Activated T-helper 2 cell treated with anti-CD3 and anti-CD28 coated beads, Interferon-gamma antibody, Interleukin-2, Interleukin-4, amounts not matched to agents 10 μg/mL and 5 μg/mL and 100 μg/mL, durations not matched to agents 14 hours and 24 hours and 36 hours (primary cell): ENCODE measurements around the gene AUTS2. TPM values are rescaled to one million over a fixed set of nuclear protein-coding genes. Genes with fewer than 3 reads are reported as not detected.

ENCODE experiments used
- DNase-seq: peaks from one replicate; pipeline ENCODE4 v3.0.0; 2021; ENCODE audit warnings: low spot score
- H3K27ac Mint-ChIP-seq: one replicate; pipeline ENCODE4 v1.8.0; 2021; ENCODE audit warnings: mixed read lengths
- H3K27me3 Mint-ChIP-seq: one replicate; pipeline ENCODE4 v1.8.0; 2021; ENCODE audit warnings: low read depth, mixed read lengths
- H3K36me3 Mint-ChIP-seq: one replicate; pipeline ENCODE4 v1.8.0; 2021; ENCODE audit warnings: low read depth, mixed read lengths
- H3K4me1 Mint-ChIP-seq: one replicate; pipeline ENCODE4 v1.8.0; 2021; ENCODE audit warnings: low read depth, mixed read lengths
- H3K4me3 Mint-ChIP-seq: one replicate; pipeline ENCODE4 v1.8.0; 2021; ENCODE audit warnings: low read depth, mild to moderate bottlenecking, moderate library complexity, mixed read lengths
- H3K9me3 Mint-ChIP-seq: one replicate; pipeline ENCODE4 v1.8.0; 2021; ENCODE audit warnings: mixed read lengths
- intact Hi-C: fragments of 100-400 bp; cut with micrococcal nuclease; formaldehyde crosslinking; loops from one replicate; pipeline ENCODE4 v1.15.1; 2023
- total RNA-seq: library from RNA; stranded (reverse); gene quantifications from 2 replicates; pipeline ENCODE4 v1.2.3, GENCODE V29; 2022

AUTS2 gene
- total RNA-seq, 1 donor from 2014 or later = 1.1 TPM

DNA sequence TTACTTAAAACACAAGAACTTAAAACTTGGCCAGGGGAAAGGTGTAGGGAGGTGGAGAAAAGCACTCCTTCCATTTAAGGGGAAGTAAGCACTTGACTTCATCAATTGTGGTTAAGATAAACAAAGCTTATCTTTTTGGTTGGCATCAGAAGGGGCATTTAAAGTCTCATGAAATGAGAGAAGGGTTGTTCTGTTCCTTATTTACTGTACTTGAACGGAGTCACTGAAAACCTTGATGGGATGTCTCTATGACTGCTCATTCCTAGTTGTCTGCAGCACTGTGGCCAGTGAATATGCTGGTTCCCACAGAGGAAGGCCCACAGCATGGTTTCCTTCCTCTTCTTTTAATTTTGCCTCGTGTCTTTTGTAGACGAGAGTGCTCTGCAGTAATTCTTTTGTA is 229.3 kb downstream of the AUTS2 start:
- intact Hi-C loops = no loop called here
- peaks cover 5% of the 10 kb centered on the region for H3K4me1 Mint-ChIP-seq
- no peaks in the 10 kb centered on the region for H3K9me3 Mint-ChIP-seq
- DNase-seq = no peak
- no peak overlapping the region for H3K4me3 Mint-ChIP-seq
- peaks cover 7% of the 10 kb centered on the region for H3K27me3 Mint-ChIP-seq
- no peaks in the 10 kb centered on the region for H3K36me3 Mint-ChIP-seq
- no peak overlapping the region for H3K27ac Mint-ChIP-seq

DNA sequence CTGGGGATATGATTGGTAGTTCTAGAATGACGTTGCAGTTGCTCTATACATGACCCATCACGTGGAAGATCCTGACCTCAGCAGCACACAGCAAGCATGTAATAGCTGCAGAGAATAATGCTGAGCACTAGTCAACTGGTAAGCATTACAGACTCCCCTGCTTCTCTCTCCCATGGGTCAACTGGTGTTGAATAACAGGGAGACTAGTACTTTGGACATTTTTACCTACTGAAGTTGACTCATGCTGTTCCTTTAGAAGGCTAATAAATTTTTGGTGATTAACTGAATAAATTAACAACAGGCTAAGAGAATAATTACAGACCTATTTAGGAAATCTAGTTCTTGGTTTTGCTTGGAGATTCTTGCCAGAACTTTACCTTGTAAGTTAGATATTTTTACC is 234.1 kb downstream of the AUTS2 start:
- no peaks in the 10 kb centered on the region for H3K4me1 Mint-ChIP-seq
- no peak for DNase-seq
- peaks cover 2% of the 10 kb centered on the region for H3K27me3 Mint-ChIP-seq
- no peaks in the 10 kb centered on the region for H3K9me3 Mint-ChIP-seq
- intact Hi-C loops = no loop called here
- H3K27ac Mint-ChIP-seq = no peak overlapping the region
- H3K36me3 Mint-ChIP-seq = no peaks in the 10 kb centered on the region
- no peak overlapping the region for H3K4me3 Mint-ChIP-seq

DNA sequence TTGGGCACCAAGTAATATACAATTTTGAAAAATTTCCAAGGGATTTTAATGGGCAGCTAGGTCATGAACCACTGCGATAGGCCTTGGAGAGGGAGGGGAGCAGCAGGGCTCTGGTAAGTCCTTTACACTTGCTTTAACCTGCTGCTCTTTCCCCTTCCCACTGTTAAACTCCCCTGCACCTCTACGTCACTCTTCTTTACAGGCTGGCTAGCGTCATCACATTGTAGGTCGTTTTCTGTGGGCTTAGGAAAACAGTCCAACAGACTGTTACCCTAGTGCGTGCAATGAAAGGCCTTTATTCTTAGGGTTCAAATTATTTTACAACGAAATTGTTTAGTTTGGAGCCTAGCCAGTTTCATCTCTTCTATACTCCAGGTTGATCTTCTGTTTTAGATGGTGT is 235.7 kb downstream of the AUTS2 start:
- no peak for DNase-seq
- H3K27me3 Mint-ChIP-seq = no peaks in the 10 kb centered on the region
- no peaks in the 10 kb centered on the region for H3K4me1 Mint-ChIP-seq
- no peaks in the 10 kb centered on the region for H3K9me3 Mint-ChIP-seq
- H3K27ac Mint-ChIP-seq = no peak overlapping the region
- no peak overlapping the region for H3K4me3 Mint-ChIP-seq
- H3K36me3 Mint-ChIP-seq = no peaks in the 10 kb centered on the region
- intact Hi-C loops = no loop called here

DNA sequence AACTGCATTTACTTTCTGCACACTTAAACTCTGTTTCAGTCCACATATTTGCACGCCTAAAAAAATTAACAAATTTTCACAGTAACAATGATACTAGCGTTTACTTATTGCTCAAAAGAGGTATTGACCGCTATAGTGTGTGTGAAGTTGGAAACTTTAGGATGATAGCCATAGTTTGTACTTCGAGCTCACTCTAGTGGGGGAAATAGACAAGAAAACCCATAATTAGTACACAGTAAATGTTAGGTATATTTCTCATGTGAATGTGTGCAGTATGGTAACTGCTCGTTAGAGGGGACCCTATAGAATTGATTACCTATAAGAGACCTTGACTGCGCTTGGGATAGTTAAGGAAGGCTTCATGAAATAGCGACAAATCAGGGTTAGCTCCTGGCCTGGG is 238.4 kb downstream of the AUTS2 start:
- intact Hi-C loops = no loop called here
- no peak overlapping the region for H3K27ac Mint-ChIP-seq
- no peaks in the 10 kb centered on the region for H3K4me1 Mint-ChIP-seq

DNA sequence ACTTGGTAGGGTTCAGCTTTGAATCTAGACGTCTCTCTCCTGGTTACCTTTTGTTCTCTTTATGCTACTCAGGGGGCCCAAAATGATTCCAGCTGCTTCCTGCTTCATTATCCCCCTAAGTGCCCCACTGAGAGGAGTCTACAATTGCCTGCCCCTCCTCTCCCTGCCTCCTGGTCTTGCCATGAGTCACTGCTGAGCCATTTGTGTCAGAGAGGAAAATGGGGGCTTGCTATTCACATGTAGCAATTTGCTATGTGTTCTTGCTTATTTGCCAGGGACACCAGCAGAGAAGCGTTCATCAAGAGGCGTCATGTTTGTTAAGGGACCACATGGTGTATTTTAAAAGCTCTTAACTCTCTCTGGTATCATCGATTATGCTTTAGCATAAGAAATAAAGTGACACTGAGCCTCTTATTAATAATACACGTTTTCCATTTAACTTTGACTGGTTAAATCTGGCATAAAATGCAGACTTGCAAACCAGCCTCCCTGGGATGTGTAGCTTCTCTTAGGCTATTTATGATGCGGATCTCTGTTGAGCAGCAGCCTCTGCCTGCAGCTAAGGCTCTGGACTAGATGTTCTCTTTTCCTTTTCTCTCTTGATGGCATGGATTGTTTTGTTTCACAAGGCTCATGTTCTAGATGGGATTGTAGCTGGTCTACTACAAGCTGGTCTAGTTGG is 239.3 kb downstream of the AUTS2 start:
- no peak overlapping the region for H3K4me3 Mint-ChIP-seq
- intact Hi-C loops = no loop called here
- H3K4me1 Mint-ChIP-seq = no peaks in the 10 kb centered on the region
- DNase-seq = no peak
- peaks cover 2% of the 10 kb centered on the region for H3K27me3 Mint-ChIP-seq
- no peak overlapping the region for H3K27ac Mint-ChIP-seq
- H3K36me3 Mint-ChIP-seq = no peaks in the 10 kb centered on the region
- H3K9me3 Mint-ChIP-seq = no peaks in the 10 kb centered on the region

More for the DNA sequence above, 238.4 kb downstream of the AUTS2 start:
- Mint-ChIP-seq H3K27me3 (peaks cover 2% of the 10 kb centered on the region), H3K36me3 (no peaks in the 10 kb centered on the region), H3K9me3 (no peaks in the 10 kb centered on the region), H3K4me3 (no peak overlapping the region)
- no peak for DNase-seq

DNA sequence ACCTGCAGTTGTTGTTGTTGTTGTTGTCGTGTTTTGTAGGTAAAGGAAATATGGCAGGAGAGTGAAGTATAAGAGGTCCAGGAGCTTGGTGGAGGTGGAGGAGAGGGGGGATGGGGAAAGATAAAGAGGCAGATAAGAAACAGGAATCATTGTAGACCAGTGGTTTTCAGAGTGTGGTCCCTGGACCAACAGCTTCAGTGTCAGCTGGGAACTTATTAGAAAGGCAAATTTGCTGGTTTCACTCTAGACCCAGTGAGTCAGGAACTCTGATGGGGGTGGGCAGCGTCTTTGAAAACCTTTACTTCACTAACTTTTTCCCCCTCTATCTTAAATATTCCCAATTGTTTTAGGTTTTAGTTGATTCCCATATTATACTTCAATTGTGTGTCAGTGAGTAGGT is 241.5 kb downstream of the AUTS2 start:
- H3K4me1 Mint-ChIP-seq = no peaks in the 10 kb centered on the region
- H3K4me3 Mint-ChIP-seq = no peak overlapping the region
- no peaks in the 10 kb centered on the region for H3K36me3 Mint-ChIP-seq
- no peak overlapping the region for H3K27ac Mint-ChIP-seq
- no peak for DNase-seq
- H3K27me3 Mint-ChIP-seq = peaks cover 2% of the 10 kb centered on the region
- H3K9me3 Mint-ChIP-seq = no peaks in the 10 kb centered on the region
- intact Hi-C loops = no loop called here

DNA sequence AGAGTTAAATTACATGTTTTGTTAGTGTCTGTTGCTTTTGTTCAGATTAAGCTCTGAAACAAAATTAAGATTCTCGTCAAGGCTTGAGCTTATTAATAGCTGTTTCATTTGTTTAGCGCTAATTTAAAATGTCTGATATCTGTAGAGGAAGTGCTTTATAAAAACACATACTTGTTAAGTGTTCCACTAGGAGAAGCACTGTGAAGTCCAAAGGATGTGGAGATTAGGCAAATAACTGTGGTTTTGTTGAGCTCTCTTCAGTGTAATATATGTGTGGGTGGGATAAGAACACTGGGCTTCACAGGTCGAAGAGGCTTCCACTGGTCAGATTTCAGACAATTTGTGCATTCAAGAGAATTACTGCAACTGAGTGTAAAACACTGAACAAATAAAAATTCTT is 242.0 kb downstream of the AUTS2 start:
- no peaks in the 10 kb centered on the region for H3K9me3 Mint-ChIP-seq
- no peak overlapping the region for H3K27ac Mint-ChIP-seq
- peaks cover 2% of the 10 kb centered on the region for H3K27me3 Mint-ChIP-seq
- no peak overlapping the region for H3K4me3 Mint-ChIP-seq
- intact Hi-C loops = no loop called here
- H3K4me1 Mint-ChIP-seq = no peaks in the 10 kb centered on the region
- DNase-seq = no peak
- no peaks in the 10 kb centered on the region for H3K36me3 Mint-ChIP-seq

DNA sequence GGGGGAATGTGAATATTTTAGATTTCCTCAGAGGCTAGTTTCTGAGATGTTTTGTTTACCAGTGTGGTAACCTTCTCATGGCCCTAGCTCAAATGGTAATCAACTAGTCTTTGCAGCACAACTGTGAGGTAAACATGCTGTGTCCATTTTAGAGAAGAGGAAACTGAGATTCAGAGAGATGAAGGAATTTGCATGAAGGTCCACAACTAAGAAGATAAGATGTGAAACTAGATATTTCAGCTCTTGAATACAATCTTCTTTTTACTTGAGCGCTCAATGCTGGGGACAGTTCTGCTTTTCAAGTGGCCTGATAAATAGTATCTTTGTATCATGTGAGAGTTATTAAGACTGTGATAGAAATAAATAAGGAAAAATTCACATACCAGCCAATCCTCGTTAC is 245.4 kb downstream of the AUTS2 start:
- Mint-ChIP-seq H3K4me1 (no peaks in the 10 kb centered on the region), H3K27ac (no peak overlapping the region), H3K36me3 (no peaks in the 10 kb centered on the region), H3K9me3 (no peaks in the 10 kb centered on the region), H3K4me3 (no peak overlapping the region), H3K27me3 (peaks cover 2% of the 10 kb centered on the region)
- no peak for DNase-seq
- intact Hi-C loops = no loop called here

DNA sequence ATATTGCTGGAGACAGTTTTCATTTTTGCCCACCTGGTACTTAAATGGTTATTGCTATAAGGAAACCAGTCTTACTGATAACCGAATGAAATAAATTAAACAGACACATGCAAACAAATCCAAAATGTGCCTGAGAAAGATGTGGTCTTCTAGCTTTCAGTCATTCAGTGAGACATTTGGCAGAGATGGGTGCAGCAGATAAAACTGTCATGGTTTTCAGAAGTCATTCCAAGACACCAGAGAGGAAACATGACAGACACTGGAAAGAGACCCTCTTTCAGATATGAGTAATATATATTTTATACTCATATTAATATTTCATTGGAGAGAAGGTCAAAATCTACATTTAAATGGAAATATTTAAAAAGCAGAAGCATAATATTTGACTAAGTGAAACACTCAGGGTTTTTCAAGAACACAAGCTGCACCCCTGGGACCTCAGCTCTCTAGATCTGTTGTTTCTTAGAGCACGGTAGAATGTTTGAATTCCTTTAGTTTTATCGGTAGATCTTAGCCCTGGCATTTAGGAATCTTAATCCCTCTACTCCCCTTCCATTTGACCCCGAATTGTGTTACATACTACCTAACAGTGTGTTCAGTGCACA is 246.1 kb downstream of the AUTS2 start:
- DNase-seq = no peak
- H3K27ac Mint-ChIP-seq = no peak overlapping the region
- peaks cover 2% of the 10 kb centered on the region for H3K27me3 Mint-ChIP-seq
- no peaks in the 10 kb centered on the region for H3K9me3 Mint-ChIP-seq
- no peak overlapping the region for H3K4me3 Mint-ChIP-seq
- intact Hi-C loops = no loop called here
- no peaks in the 10 kb centered on the region for H3K4me1 Mint-ChIP-seq
- H3K36me3 Mint-ChIP-seq = no peaks in the 10 kb centered on the region

DNA sequence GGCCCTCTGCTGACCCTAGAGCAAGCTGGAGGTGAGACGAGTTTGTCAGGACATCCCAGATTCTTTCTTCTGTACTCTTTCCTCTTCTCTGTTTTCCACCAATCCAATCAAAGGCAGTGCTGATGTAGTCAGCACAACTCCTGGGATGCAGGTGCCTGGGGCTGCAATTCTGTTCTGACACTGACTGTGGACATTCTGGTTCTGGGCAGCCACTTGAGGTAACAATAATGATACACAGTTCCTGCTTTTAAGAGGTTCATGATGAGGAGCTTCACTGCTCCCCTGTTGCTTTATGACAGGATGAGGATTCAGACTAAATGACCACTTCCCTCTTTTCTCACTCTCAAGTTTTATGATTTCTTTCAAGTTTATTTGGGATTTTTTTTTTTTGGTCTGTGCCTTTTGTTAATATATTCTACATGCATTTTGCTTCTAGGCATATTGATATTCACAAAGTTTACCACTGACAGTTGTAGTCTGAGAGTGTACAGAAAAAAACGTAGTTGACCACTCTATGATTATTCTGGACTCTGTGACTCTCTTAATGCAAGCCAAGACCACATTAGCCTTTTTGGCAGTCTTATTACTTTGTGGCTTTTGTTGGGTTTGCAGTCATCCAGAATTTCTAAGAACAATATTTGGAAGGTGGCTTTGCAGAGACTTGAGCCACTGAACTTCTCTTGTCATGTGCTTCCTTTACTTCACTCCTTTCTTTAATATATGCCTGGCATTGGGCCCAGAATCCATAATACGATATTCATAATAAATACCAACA is 247.6 kb downstream of the AUTS2 start:
- Mint-ChIP-seq H3K36me3 (no peaks in the 10 kb centered on the region), H3K27ac (no peak overlapping the region), H3K27me3 (no peaks in the 10 kb centered on the region), H3K9me3 (no peaks in the 10 kb centered on the region), H3K4me3 (no peak overlapping the region), H3K4me1 (no peaks in the 10 kb centered on the region)
- intact Hi-C loops = no loop called here
- no peak for DNase-seq

DNA sequence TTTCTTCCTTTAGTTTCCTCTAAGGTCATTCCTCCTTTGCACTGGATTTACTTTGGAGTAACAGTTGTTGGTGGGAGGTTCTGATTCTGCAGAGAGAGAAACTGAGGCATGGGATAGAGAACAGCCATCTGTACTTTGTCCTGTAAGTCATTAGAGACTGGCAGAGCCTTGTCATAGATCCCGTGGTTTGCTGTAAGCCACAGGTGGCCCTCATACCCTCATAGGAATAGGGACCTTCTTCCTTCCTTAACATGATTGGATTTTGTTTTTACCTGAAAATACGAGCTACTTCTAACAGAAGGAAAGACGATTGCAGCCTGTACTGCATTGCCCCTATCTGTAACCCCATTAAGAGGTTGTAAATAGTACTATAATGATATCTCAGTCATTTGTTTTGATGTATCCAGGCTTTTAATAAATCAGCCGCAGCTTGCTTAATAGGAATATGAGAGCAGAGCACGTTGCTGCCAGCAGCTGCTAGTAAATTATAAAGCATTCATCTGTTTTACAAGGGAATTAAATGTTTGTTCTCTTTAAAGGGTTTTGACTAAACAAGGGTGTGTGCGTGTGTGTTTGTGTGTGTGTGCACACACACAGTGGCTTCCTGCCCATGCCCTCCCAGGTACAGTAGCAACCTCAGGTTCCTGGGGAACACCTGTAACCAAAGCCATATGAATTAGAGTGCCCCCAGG is 249.8 kb downstream of the AUTS2 start:
- Mint-ChIP-seq H3K9me3 (no peaks in the 10 kb centered on the region), H3K4me1 (no peaks in the 10 kb centered on the region), H3K27me3 (no peaks in the 10 kb centered on the region), H3K27ac (no peak overlapping the region), H3K4me3 (no peak overlapping the region), H3K36me3 (no peaks in the 10 kb centered on the region)
- DNase-seq = no peak
- intact Hi-C loops = no loop called here

DNA sequence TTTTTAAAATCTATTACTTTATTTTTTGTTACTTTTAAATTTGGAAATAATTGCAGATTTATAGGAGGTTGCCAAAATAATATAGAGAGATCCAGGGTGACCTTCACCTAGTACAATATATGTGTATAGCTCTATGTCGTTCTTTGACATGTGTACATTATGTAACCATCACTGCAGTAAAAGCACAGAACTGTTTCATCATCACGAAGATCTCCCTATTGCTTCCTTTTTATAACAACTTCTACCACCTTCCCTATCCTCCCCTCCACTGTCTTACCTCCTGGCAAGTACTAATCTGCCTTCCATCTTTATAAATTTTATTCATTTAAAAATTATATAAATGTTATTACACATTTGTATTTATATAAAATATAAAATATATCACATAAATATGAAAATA is 251.0 kb downstream of the AUTS2 start:
- intact Hi-C loops = no loop called here
- no peak overlapping the region for H3K27ac Mint-ChIP-seq

DNA sequence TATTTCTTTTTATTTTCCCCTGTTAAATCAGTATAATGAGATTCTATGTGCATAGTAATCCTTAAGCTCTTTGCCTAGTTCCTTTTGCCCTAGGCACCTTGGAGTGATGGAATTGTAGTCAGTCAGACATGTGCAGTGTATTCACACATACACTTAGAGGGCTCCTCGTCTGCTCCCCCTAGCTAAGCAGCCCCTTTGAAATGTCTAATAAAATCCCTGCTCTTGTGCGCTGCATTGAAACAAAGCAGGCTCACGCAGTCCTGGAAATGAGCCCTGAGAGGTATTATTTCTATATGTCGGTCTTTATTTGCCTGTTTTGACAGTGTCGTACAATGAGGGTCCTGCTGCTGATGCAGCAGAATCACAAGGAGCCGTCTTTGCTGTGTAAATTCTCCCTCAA is 258.7 kb downstream of the AUTS2 start:
- H3K36me3 Mint-ChIP-seq = no peaks in the 10 kb centered on the region
- no peak for DNase-seq
- no peaks in the 10 kb centered on the region for H3K4me1 Mint-ChIP-seq
- no peak overlapping the region for H3K4me3 Mint-ChIP-seq
- H3K9me3 Mint-ChIP-seq = no peaks in the 10 kb centered on the region
- no peak overlapping the region for H3K27ac Mint-ChIP-seq
- intact Hi-C loops = no loop called here
- H3K27me3 Mint-ChIP-seq = no peaks in the 10 kb centered on the region

More for the DNA sequence above, 251.0 kb downstream of the AUTS2 start:
- no peaks in the 10 kb centered on the region for H3K9me3 Mint-ChIP-seq
- H3K36me3 Mint-ChIP-seq = no peaks in the 10 kb centered on the region
- DNase-seq = no peak
- H3K27me3 Mint-ChIP-seq = no peaks in the 10 kb centered on the region
- no peaks in the 10 kb centered on the region for H3K4me1 Mint-ChIP-seq
- H3K4me3 Mint-ChIP-seq = no peak overlapping the region
